GM23338 (cell line): ENCODE data around the gene WWOX. TPM values are rescaled to one million over a fixed set of nuclear protein-coding genes. Genes with fewer than 3 reads are reported as not detected.

ENCODE experiments used
- ATAC-seq: fragments of 200-7000 bp; cut with Tn5 transposase; 3 replicates; pipeline ENCODE4 v1.9.1; 2020
- DNase-seq: peaks from one replicate; pipeline ENCODE4 v3.0.0-alpha.2; 2015; ENCODE audit warnings: low spot score
- H2AFZ ChIP-seq: fragments of 200-600 bp; sonication (generic); 2 replicates; pipeline ENCODE4 v1.8.0; 2016; ENCODE audit warnings: antibody characterized with exemption, mild to moderate bottlenecking, moderate library complexity
- H3F3A ChIP-seq: fragments of 200-600 bp; sonication (generic); replicated peaks from 2 replicates; pipeline ENCODE4 v1.8.0; 2017; ENCODE audit warnings: antibody characterized with exemption, mixed run types, low read depth
- H3K27ac ChIP-seq: fragments of 200-600 bp; sonication (generic); 2 replicates; pipeline ENCODE4 v1.6.1; 2016; ENCODE audit warnings: low read depth
- H3K27me3 ChIP-seq: fragments of 200-600 bp; sonication (generic); 2 replicates; pipeline ENCODE4 v1.8.0; 2016; ENCODE audit warnings: mild to moderate bottlenecking, mixed run types, moderate library complexity; ENCODE audit not compliant: insufficient read depth
- H3K36me3 ChIP-seq: fragments of 200-600 bp; sonication (generic); 2 replicates; pipeline ENCODE4 v1.8.0; 2016; ENCODE audit warnings: mild to moderate bottlenecking; ENCODE audit not compliant: insufficient read depth
- H3K4me1 ChIP-seq: fragments of 200-600 bp; sonication (generic); 2 replicates; pipeline ENCODE4 v1.8.0; 2016; ENCODE audit warnings: mild to moderate bottlenecking, moderate library complexity; ENCODE audit not compliant: insufficient read depth
- H3K4me2 ChIP-seq: fragments of 200-600 bp; sonication (generic); 2 replicates; pipeline ENCODE4 v1.7.1; 2017; ENCODE audit warnings: mixed run types
- H3K4me3 ChIP-seq: fragments of 200-600 bp; sonication (generic); 2 replicates; pipeline ENCODE4 v1.6.1; 2016; ENCODE audit warnings: mixed run types
- H3K79me2 ChIP-seq: fragments of 200-600 bp; sonication (generic); replicated peaks from 2 replicates; pipeline ENCODE4 v1.8.0; 2017; ENCODE audit warnings: mild to moderate bottlenecking; ENCODE audit not compliant: insufficient read depth
- H3K9me2 ChIP-seq: fragments of 200-600 bp; sonication (generic); 2 replicates; pipeline ENCODE4 v1.8.0; 2017; ENCODE audit not compliant: insufficient read depth
- H4K20me1 ChIP-seq: fragments of 200-600 bp; sonication (generic); replicated peaks from 2 replicates; pipeline ENCODE4 v1.8.0; 2017; ENCODE audit warnings: mild to moderate bottlenecking; ENCODE audit not compliant: insufficient read depth
- H3K27ac Mint-ChIP-seq: 2 replicates; pipeline ENCODE4 v1.8.0; 2020; ENCODE audit warnings: inconsistent platforms, mild to moderate bottlenecking, moderate library complexity, mixed read lengths
- H3K27me3 Mint-ChIP-seq: 3 replicates; pipeline ENCODE4 v1.8.0; 2022; ENCODE audit warnings: low read depth, mild to moderate bottlenecking, moderate library complexity, mixed read lengths, inconsistent platforms; ENCODE audit not compliant: insufficient read depth, poor library complexity
- H3K36me3 Mint-ChIP-seq: 3 replicates; pipeline ENCODE4 v1.8.0; 2021; ENCODE audit warnings: low read depth, mild to moderate bottlenecking, inconsistent platforms, moderate library complexity, mixed read lengths
- H3K4me1 Mint-ChIP-seq: 3 replicates; pipeline ENCODE4 v1.8.0; 2020; ENCODE audit warnings: mild to moderate bottlenecking, inconsistent platforms, mixed read lengths
- H3K4me3 Mint-ChIP-seq: 3 replicates; pipeline ENCODE4 v1.8.0; 2021; ENCODE audit warnings: moderate library complexity, mild to moderate bottlenecking, inconsistent platforms, mixed read lengths
- H3K9me3 Mint-ChIP-seq: 3 replicates; pipeline ENCODE4 v1.8.0; 2020; ENCODE audit warnings: moderate library complexity, mild to moderate bottlenecking, inconsistent platforms, mixed read lengths
- CREB1 ChIP-seq: fragments of 250-450 bp; sonication (Bioruptor Pico); IDR thresholded peaks from 2 replicates; pipeline ENCODE4 v1.5.0; 2020; ENCODE audit warnings: low read depth, mild to moderate bottlenecking, moderate library complexity
- CTCF ChIP-seq, 2 experiments: fragments of 200-600 bp in 1 of 2; sonication (generic) in 1 of 2; conservative IDR thresholded peaks; 2 replicates each; pipeline versions ENCODE4 v1.5.1 to v1.6.1; 2016 to 2017; ENCODE audit warnings: antibody characterized with exemption in 2 of 2, low read depth in 2 of 2, mild to moderate bottlenecking in 2 of 2, moderate library complexity in 1 of 2
- ETS1 ChIP-seq: IDR thresholded peaks from 2 replicates; pipeline ENCODE4 v1.6.1; 2016; ENCODE audit warnings: antibody characterized with exemption
- EZH2phosphoT487 ChIP-seq: fragments of 200-600 bp; sonication (generic); IDR thresholded peaks from one replicate; pipeline ENCODE4 v1.8.1; 2018; ENCODE audit warnings: antibody characterized with exemption; ENCODE audit not compliant: unreplicated experiment
- JUNB ChIP-seq: IDR thresholded peaks from one replicate; pipeline ENCODE4 v1.6.1; 2016; ENCODE audit warnings: antibody characterized with exemption; ENCODE audit not compliant: unreplicated experiment
- NANOG ChIP-seq: IDR thresholded peaks from 2 replicates; pipeline ENCODE4 v1.6.1; 2016; ENCODE audit warnings: antibody characterized with exemption, borderline replicate concordance
- POLR2AphosphoS5 ChIP-seq: IDR thresholded peaks from 2 replicates; pipeline ENCODE4 v1.6.1; 2016; ENCODE audit warnings: antibody characterized with exemption, low read depth
- REST ChIP-seq: IDR thresholded peaks from one replicate; pipeline ENCODE4 v1.6.1; 2018; ENCODE audit warnings: antibody characterized with exemption; ENCODE audit not compliant: unreplicated experiment
- ZNF114 ChIP-seq: fragments of 250-450 bp; sonication (Bioruptor Pico); IDR thresholded peaks from 2 replicates; pipeline ENCODE4 v1.5.0; 2020; ENCODE audit warnings: mild to moderate bottlenecking, moderate library complexity
- ZNF331 ChIP-seq: fragments of 250-450 bp; sonication (Bioruptor Pico); IDR thresholded peaks from 2 replicates; pipeline ENCODE4 v1.5.0; 2020; ENCODE audit warnings: low read depth, mild to moderate bottlenecking, moderate library complexity
- polyA plus RNA-seq: library from polyadenylated mRNA; unstranded; fragments of >200 nt; fragmentation: Nextera tagmentation; extraction: Ambion mirVana; gene quantifications from 2 replicates; pipeline ENCODE4 v1.2.1, GENCODE V29; 2016
- total RNA-seq: library from RNA; depleted of rRNA; stranded (reverse); fragments of >200 nt; shearing (Covaris generic); gene quantifications from 2 replicates; pipeline ENCODE4 v1.2.3, GENCODE V29; 2014

WWOX gene
- total and polyA plus RNA-seq, 2 experiments from 2014 or later = 10.0 to 19.3 TPM

- no peak overlapping the region for H3K4me2 ChIP-seq
- ATAC-seq (no peak), DNase-seq (no peak)
- peaks cover 3% of the 10 kb centered on the region; the same call in 1 of the 2 replicates for H3K9me2 ChIP-seq
- H3F3A ChIP-seq = no peaks in the 10 kb centered on the region
- Mint-ChIP-seq H3K4me1 (peaks cover 19% of the 10 kb centered on the region), H3K27me3 (no peaks in the 10 kb centered on the region), H3K4me3 (no peak overlapping the region), H3K9me3 (peaks cover 3% of the 10 kb centered on the region; the same call in 2 of the 3 replicates), H3K36me3 (no peaks in the 10 kb centered on the region; the same call in 2 of the 3 replicates), H3K27ac (no peak overlapping the region)
- H3K4me3 ChIP-seq = no peak overlapping the region
- H3K27me3 ChIP-seq = no peaks in the 10 kb centered on the region
- H3K36me3 ChIP-seq = no peaks in the 10 kb centered on the region
- no peak overlapping the region for H3K27ac ChIP-seq
- TF ChIP-seq REST (no peak), CREB1 (no peak), ZNF331 (CRISPR knock-in tag) (no peak), EZH2phosphoT487 (no peak), ZNF114 (CRISPR knock-in tag) (no peak), CTCF (conservative IDR thresholded peaks at IDR 0.05; ENCODE audit: low read depth in 2 of 2) (no peak), NANOG (no peak), JUNB (no peak)
- peaks cover 9% of the 10 kb centered on the region; the same call in 1 of the 2 replicates for H3K4me1 ChIP-seq
- H2AFZ ChIP-seq = no peak overlapping the region
- no peaks in the 10 kb centered on the region for H4K20me1 ChIP-seq
- no peaks in the 10 kb centered on the region for H3K79me2 ChIP-seq
Observed at GRCh38 chr16:79112462-79112861, 1013.0 kb downstream of the WWOX start.

- Mint-ChIP-seq H3K4me3 (no peak overlapping the region), H3K27ac (no peak overlapping the region), H3K36me3 (no peaks in the 10 kb centered on the region; the same call in 2 of the 3 replicates), H3K9me3 (peaks cover 6% of the 10 kb centered on the region; the same call in 2 of the 3 replicates), H3K4me1 (peaks cover 19% of the 10 kb centered on the region), H3K27me3 (no peaks in the 10 kb centered on the region)
- no peaks in the 10 kb centered on the region for H3K27me3 ChIP-seq
- H3F3A ChIP-seq = no peaks in the 10 kb centered on the region
- H3K4me2 ChIP-seq = no peak overlapping the region
- no peaks in the 10 kb centered on the region for H3K79me2 ChIP-seq
- H3K36me3 ChIP-seq = no peaks in the 10 kb centered on the region
- H2AFZ ChIP-seq = no peak overlapping the region
- no peaks in the 10 kb centered on the region for H4K20me1 ChIP-seq
- DNase-seq (no peak), ATAC-seq (no peak)
- no peak overlapping the region for H3K4me3 ChIP-seq
- peaks cover 9% of the 10 kb centered on the region; the same call in 1 of the 2 replicates for H3K4me1 ChIP-seq
- H3K27ac ChIP-seq = no peak overlapping the region
- TF ChIP-seq EZH2phosphoT487 = no peak
- no peak for TF ChIP-seq CTCF (conservative IDR thresholded peaks at IDR 0.05; ENCODE audit: low read depth in 2 of 2)
- no peak for TF ChIP-seq CREB1
- TF ChIP-seq REST = no peak
- no peak for TF ChIP-seq POLR2AphosphoS5
- TF ChIP-seq ETS1 = no peak
- peaks cover 3% of the 10 kb centered on the region; the same call in 1 of the 2 replicates for H3K9me2 ChIP-seq
Observed at GRCh38 chr16:79113826-79114225, 1014.4 kb downstream of the WWOX start.
